8988T (cell line): ENCODE data around the gene IGSF9B.
A peak's percentile ranks its signal among the peaks of the same experiment; 100 is the strongest.

Source experiments
- DNase-seq: peaks from one replicate; pipeline ENCODE4 v3.0.0; 2011

Gene IGSF9B

DNA sequence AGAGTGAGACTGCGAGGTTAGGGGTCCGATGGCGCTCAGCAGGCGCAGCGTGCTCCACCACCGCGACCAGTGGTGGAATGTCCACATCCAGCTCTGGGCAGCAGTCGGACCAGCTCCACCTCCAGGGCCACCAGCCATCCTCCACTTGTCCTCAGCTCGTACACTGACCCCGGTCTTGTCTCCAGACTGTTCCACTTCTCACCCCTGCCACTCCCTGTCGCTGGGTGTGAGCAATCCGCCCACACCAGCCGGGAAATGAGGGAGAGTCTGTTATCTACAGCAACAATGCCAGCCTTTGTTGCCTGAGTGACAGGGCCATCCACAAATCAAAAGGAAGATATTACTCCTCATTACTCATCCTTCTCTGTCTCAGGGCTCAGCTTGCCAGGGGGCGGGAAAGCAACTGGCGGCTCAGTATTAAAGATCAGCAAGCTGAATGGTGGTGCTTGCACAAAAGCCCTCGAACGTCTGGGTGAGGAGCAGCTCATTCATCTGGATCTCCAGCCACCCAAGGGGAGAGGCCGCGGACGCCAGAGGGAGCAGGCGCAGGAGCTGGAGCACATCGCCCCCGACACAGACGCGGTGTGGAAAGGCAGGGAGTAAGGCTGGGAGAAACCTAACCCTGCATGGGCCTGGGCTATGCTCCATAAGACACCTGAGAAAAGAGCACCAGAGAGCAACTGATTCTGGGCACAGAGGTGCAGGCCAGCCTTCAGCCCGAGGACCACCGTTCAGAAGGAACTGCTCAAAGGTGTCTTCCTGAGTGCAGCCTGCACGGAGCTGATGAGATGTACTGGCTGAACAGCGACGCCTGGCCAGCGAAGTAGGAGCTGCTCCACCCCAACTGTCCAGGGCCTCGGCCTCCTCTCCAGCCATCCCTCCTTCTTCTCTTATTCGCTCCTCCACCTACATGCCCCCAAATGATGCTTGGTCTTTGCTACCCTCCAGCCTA lies 21.9 kb downstream of the IGSF9B start:
- DNase-seq = no peak

GRCh38 chr11:133934096-133934495 lies 22.7 kb downstream of the IGSF9B start:
- DNase-seq = no peak

DNA sequence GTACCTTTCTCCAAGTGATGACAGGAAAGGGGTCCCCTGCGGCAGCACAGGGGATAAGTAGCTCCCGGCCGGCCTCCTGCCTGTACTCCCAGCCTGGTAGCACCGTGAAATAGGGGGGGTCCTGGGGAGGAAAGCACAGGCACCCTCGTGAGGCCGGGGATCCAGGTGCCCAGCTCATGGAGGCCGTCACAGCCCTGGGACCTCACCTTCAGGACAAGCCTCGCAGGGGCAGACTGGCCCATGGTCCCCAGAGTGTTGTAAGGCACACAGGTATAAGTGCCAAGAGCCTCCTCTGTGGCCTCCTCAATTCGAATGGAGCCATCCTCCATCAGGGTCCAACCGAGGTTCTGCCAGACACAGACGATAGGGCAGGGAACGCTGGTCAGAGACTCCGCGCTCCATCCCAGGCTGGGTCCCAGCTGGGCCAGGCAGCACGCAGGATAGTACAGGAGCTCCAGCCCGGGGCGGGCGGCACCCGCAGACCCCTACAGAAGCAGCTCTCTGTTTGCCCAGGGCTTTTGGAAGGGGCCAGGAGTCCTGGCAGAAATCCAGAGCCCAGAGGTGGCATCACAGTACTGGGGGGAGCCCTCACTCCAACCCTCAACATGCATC lies 25.2 kb downstream of the IGSF9B start:
- DNase-seq = no peak

- peak; percentile 96 for DNase-seq
Measured at GRCh38 chr11:133930767-133931448, 25.9 kb downstream of the IGSF9B start.

GRCh38 chr11:133930053-133930766 lies 26.6 kb downstream of the IGSF9B start:
- no peak for DNase-seq

GRCh38 chr11:133929401-133930052 lies 27.2 kb downstream of the IGSF9B start:
- DNase-seq = no peak

GRCh38 chr11:133928628-133929059 lies 28.1 kb downstream of the IGSF9B start:
- DNase-seq = no peak

- peak; percentile 98 for DNase-seq
Measured at GRCh38 chr11:133927690-133928627, 28.8 kb downstream of the IGSF9B start.

- no peak for DNase-seq
Measured at GRCh38 chr11:133926466-133927246, 30.1 kb downstream of the IGSF9B start.

GRCh38 chr11:133925756-133926155 lies 31.0 kb downstream of the IGSF9B start:
- DNase-seq = no peak

GRCh38 chr11:133924661-133925060 lies 32.1 kb downstream of the IGSF9B start:
- no peak for DNase-seq

GRCh38 chr11:133922078-133922870 lies 34.5 kb downstream of the IGSF9B start:
- no peak for DNase-seq

DNA sequence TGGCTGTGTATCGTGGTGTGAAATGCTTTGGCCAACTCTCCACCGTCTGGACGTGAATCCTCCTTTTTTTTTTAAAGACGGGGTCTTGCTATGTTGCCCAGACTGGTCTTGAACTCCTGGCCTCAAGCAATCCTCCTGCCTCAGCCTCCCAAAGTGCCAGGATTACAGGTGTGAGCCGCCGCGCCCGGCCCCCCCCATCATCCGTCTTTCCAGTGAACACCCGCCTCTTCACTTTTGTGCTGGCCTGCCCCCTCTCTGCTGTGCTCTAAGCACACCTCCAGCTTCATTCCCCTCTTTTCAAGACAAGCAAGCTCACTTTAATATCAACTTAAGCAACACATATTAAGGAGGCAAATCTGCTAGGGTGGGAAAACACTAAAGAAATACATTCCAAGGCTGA lies 35.3 kb downstream of the IGSF9B start:
- no peak for DNase-seq

DNA sequence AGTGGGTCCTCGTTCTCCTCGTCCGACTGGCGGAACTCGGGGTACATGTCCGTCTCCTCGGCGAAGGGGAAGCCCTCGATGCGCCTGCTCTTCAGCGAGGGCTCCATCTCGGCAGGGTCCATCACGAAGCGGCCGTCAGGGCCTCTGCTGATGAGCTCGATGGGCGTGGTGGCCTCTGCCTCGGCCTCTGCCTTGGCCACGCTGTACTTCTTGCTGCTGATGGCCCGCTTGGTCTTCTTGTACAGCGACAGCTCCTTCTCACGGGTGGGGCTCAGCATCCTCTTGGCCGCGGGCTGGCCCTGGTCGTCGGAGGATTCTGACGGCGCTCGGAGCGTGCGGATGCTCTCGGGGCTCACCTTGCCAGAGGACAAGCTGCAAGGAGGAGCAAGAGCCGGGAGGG lies 35.7 kb downstream of the IGSF9B start:
- no peak for DNase-seq

DNA sequence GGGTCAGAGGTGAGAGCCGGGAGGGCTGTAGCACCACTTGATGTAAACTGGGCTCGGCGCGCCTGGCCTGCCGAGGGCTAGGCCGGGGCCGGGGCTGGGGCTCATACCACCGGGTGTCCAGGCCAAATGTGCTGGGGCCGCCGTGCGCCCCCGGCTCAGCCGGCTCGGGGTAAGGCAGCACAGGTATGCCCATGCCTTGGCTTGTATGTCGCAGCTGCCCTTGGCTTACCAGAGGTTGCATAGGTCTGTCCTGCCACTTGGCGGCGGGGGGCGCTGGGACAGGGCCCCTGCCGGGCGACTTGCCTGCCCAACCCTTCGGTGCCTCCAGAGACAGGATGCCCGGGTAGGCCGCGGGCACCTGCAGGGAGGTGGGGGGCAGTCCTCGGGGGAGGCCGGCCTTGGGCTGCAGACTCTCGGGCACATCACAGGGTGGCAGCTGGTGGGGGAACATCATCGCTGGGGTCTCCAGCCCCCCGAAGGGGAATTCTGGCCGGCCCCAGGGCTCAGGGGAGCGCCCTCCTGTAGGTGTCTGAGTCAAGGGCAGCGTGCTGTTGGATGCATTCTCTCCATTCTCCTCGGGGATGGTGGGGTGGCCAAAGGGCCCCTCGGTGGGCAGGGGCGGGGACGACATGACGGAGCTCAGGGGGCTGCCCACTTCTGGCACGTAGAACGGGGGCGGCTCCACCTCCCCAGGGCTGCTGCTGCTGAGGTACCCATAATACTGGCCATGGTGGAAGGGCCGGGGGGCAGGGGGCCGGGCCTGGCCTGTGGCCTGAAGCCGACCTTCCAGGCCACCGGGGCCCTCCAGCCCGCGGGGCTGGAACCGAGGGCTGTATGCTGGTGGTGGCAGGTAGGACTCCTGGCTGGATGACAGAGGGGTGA lies 36.4 kb downstream of the IGSF9B start:
- DNase-seq = no peak

- DNase-seq = no peak
Measured at GRCh38 chr11:133919330-133920108, 37.2 kb downstream of the IGSF9B start.

GRCh38 chr11:133918608-133919260 lies 38.0 kb downstream of the IGSF9B start:
- DNase-seq = no peak
